ENCODE measurements around the gene ZFAND2A.

GRCh38 chr7:1158203-1159126 lies 1.5 kb downstream of the ZFAND2A start:
- no peak for TF ChIP-seq CTCF (conservative IDR thresholded peaks at IDR 0.05)
- TF ChIP-seq EZH2 (IDR thresholded peaks at IDR 0.05; ENCODE audit: low read depth), result no peak

Measured in PC-9 (cell line).